Stomach (tissue), 4 donors: ENCODE results near the gene PRELID1.

ENCODE experiments used
- EP300 ChIP-seq: sonication (generic); formaldehyde crosslinking; IDR thresholded peaks from one replicate; pipeline ENCODE4 v1.6.1; 2017; ENCODE audit warnings: antibody characterized with exemption
- POLR2A ChIP-seq, 4 donors: fragments of 450-650 bp; IDR thresholded peaks; one replicate each; pipeline ENCODE4 v1.6.1; 2016; ENCODE audit warnings: antibody characterized with exemption in 4 of 4, control low read depth in 2 of 4, mild to moderate bottlenecking in 1 of 4, moderate library complexity in 1 of 4
- POLR2AphosphoS5 ChIP-seq, 3 donors: sonication (generic); formaldehyde crosslinking; IDR thresholded peaks; one replicate each; pipeline ENCODE4 v1.6.1; 2016; ENCODE audit warnings: antibody characterized with exemption in 3 of 3

GRCh38 chr5:177317959-177318377, 14.4 kb downstream of the PRELID1 start:
- TF ChIP-seq POLR2AphosphoS5 (IDR thresholded peaks at IDR 0.05) (peak in 1 of 3 donors; percentile 28), POLR2A (IDR thresholded peaks at IDR 0.05) (no peak), EP300 (no peak)
